ENCODE results near the gene SPDYE9.
"Not testable (repeated sequence)": the region's sequence is repeated elsewhere in the genome, so short reads cannot be mapped to it uniquely, and the experiment has no call there.

Gene SPDYE9, protein sequence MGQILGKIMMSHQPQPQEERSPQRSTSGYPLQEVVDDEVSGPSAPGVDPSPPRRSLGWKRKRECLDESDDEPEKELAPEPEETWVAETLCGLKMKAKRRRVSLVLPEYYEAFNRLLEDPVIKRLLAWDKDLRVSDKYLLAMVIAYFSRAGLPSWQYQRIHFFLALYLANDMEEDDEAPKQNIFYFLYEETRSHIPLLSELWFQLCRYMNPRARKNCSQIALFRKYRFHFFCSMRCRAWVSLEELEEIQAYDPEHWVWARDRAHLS

DNA sequence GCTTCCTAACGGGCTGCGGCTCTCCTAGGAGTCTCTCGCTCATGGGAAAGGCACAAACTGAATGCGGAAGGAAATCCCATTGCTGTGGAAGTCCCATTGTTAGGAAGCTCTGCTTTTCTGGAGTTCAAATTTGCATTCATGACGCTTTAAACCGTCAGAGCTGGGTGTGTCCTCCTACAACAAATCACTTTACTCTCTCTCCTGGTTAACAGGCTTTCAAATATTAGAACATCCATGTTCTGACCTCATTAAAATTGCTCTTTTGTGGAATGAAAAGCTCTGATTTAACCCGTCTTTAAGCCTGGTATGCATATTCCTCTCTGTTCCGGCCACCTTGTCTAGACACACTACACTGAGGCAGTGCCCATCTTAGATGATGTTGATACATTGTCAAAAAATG, at the start of gene SPDYE9:
SPDYE9 (minus strand) TSS at position 101 of the 400 bp plus-strand sequence. CDS start 1,800 bp downstream, outside the sequence.
- H3K27ac ChIP-seq: not testable (repeated sequence)

GRCh38 chr7:73134866-73135265, 49.0 kb upstream of the SPDYE9 start:
- not testable (repeated sequence) for H3K27ac ChIP-seq

DNA sequence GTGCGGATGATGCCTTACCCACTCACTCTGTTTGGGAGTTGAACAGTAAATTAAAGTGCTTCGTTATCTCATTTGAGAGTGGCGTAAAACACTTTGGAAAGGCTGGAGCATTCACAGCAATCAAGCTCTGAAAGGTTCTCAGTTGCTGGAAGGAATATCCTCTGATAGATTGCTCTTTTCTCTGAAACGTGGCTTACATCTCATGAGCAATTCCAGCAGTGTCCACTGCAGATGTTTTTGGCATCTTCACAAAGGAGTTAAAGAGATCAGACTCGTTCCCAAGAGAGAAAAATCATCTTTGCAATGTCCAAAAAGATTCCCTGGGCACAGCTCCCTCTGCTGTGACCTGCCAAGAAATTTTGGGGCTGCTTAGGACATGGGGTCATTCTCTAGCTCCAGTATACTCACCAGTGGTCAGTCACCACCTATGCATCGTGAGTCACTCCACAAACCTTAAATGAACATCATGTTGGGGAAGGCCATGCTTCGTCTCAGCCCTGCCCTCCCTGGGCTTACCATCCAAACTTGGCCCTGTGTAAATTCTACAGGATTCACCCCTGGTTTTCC, 46.9 kb upstream of the SPDYE9 start:
- not testable (repeated sequence) for H3K27ac ChIP-seq

DNA sequence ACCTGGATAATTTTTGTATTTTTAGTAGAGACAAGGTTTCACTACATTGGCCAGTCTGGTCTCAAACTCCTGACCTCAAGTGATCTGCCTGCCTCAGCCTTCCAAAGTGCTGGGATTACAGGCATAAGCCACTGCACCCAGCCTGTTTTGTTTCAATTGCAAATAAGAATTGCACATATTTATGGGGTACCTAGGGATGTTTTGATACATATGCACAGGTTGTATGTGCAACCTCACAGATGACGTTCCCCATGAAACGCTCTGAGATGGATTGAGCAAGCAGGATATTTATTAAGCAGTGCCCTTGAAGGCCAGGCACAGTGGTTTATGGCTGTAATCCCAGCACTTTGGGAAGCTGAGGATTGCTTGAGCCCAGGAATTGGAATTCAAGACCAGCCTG, 44.8 kb upstream of the SPDYE9 start:
- H3K27ac ChIP-seq: not testable (repeated sequence)

DNA sequence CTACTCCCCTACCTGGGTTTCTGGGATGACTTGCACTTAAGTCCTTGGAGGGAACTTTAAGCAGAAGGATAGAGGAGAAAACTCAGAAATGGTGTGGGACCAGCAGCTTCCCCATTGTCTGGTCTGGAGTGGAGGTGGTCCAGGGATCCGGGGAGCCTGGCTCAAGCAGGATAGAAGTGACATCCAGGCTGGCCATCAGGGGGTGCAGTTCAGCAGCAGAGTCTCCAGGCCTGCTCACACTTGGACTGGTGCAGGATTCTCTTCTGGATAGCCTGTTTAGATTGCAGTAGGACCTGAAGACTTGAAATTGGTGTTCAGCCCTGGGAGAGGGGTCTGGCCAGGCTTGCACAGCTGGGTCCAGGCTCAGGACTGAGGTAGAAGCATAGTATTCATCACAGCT, 38.3 kb upstream of the SPDYE9 start:
- H3K27ac ChIP-seq: not testable (repeated sequence)

GRCh38 chr7:73122778-73123447, 37.1 kb upstream of the SPDYE9 start:
- H3K27ac ChIP-seq: not testable (repeated sequence)

DNA sequence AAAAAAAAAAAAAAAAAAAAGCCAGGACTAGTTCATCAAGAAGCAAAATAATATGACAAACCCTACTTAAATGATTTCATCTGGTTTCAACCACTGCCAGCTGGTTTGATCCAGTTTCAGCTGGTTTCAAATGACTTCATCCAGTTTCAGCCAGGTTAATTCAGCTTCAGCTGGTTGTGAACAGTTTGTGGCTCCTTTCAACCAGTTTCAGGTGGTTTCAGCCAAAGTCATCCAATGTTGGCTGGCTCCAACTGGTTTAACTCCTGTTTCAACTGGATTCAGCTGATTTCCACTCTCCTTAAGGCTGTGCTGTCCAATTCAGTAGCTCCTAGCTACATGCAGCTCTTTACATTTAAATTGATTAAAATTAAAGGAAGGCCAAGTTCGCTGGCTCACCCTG, 32.3 kb upstream of the SPDYE9 start:
- H3K27ac ChIP-seq: not testable (repeated sequence)

DNA sequence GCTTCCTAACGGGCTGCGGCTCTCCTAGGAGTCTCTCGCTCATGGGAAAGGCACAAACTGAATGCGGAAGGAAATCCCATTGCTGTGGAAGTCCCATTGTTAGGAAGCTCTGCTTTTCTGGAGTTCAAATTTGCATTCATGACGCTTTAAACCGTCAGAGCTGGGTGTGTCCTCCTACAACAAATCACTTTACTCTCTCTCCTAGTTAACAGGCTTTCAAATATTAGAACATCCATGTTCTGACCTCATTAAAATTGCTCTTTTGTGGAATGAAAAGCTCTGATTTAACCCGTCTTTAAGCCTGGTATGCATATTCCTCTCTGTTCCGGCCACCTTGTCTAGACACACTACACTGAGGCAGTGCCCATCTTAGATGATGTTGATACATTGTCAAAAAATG, 28.0 kb downstream of the SPDYE9 start, which contains the start of gene SPDYE11:
SPDYE11 (minus strand) TSS at position 101 of the 400 bp plus-strand sequence. CDS start 1,800 bp downstream, outside the sequence.
- not testable (repeated sequence) for H3K27ac ChIP-seq

GRCh38 chr7:73029666-73030065, 56.2 kb downstream of the SPDYE9 start, which contains the start of gene SPDYE8:
Gene SPDYE8, minus strand, starts transcription at chr7:73029766. Its CDS starts 1,800 bp downstream, at chr7:73027966.
- H3K27ac ChIP-seq: not testable (repeated sequence)

Measured in VCaP (cell line).